GM12878 (cell line): ENCODE measurements around the gene NGFR. TPM values are rescaled to one million over a fixed set of nuclear protein-coding genes. Genes with fewer than 3 reads are reported as not detected.

Experiments used
- ATAC-seq: fragments of 200-7000 bp; cut with Tn5 transposase; 3 replicates; pipeline ENCODE4 v1.9.1; 2020; ENCODE audit warnings: mild to moderate bottlenecking, moderate library complexity
- BruUV-seq: library from RNA; stranded (reverse); fragments of 400-500 nt; replicated peaks from 2 replicates; lab custom pipeline; 2021; lab: Mats Ljungman, UMichigan
- CTCF ChIA-PET: fragments of 300-600 bp; sonication (Branson Sonifier 250); formaldehyde crosslinking; extraction: SDS; loops from one replicate; lab custom pipeline; 2021; ENCODE audit warnings: inconsistent platforms; lab: Yijun Ruan, JAX
- POLR2A ChIA-PET: fragments of 350-600 bp; formaldehyde crosslinking; extraction: SDS; loops from one replicate; lab custom pipeline; 2021; ENCODE audit warnings: inconsistent platforms; lab: Charles Lee
- RAD21 ChIA-PET: fragments of 300-600 bp; sonication (Branson Sonifier 250); formaldehyde crosslinking; loops from one replicate; lab custom pipeline; 2023; ENCODE audit warnings: antibody characterized with exemption; ENCODE audit not compliant: unreplicated experiment; lab: Charles Lee
- SMC1A ChIA-PET: fragments of 300-600 bp; sonication (Branson Sonifier 250); formaldehyde crosslinking; loops from one replicate; lab custom pipeline; 2023; ENCODE audit not compliant: unreplicated experiment, uncharacterized antibody; lab: Charles Lee
- DNase-seq: peaks from one replicate; pipeline ENCODE4 v3.0.0-alpha.2; 2011; ENCODE audit warnings: low read depth, low spot score
- FAIRE-seq: peaks from 3 replicates; lab custom pipeline; 2011; peaks lifted over from hg19 to GRCh38; lab: Jason Lieb, UNC
- H2AFZ ChIP-seq: 2 replicates; pipeline ENCODE4 v1.6.0; 2011; ENCODE audit warnings: low read depth, low read length, control low read depth; ENCODE audit not compliant: control insufficient read depth
- H3K27ac ChIP-seq: 2 replicates; pipeline ENCODE4 v1.5.1; 2011; ENCODE audit warnings: control low read depth; ENCODE audit not compliant: control insufficient read depth, insufficient read depth
- H3K27me3 ChIP-seq, 2 experiments: replicated peaks in 1 of 2; 2 replicates each; pipeline versions ENCODE4 v1.6.0 to v1.6.1; 2011; ENCODE audit warnings: low read length in 1 of 2; ENCODE audit not compliant: control insufficient read depth in 2 of 2, insufficient read depth in 2 of 2
- H3K36me3 ChIP-seq, 2 experiments: 2 replicates each; pipeline ENCODE4 v1.5.1; 2011; ENCODE audit warnings: low read length in 1 of 2; ENCODE audit not compliant: control insufficient read depth in 2 of 2, insufficient read depth in 2 of 2
- H3K4me1 ChIP-seq: 2 replicates; pipeline ENCODE4 v1.6.1; 2011; ENCODE audit warnings: mild to moderate bottlenecking, low read length, moderate library complexity, mixed read lengths; ENCODE audit not compliant: control insufficient read depth, insufficient read depth
- H3K4me2 ChIP-seq: 2 replicates; pipeline ENCODE4 v1.6.0; 2011; ENCODE audit warnings: control low read depth; ENCODE audit not compliant: control insufficient read depth, insufficient read depth
- H3K4me3 ChIP-seq: fragments of 200-600 bp; sonication (generic); 2 replicates; pipeline ENCODE4 v1.5.1; 2016
- H3K79me2 ChIP-seq: 2 replicates; pipeline ENCODE4 v1.6.0; 2011; ENCODE audit warnings: low read length; ENCODE audit not compliant: control insufficient read depth, insufficient read depth
- H3K9ac ChIP-seq: 2 replicates; pipeline ENCODE4 v1.8.0; 2011; ENCODE audit warnings: low read length, control low read depth, mixed read lengths; ENCODE audit not compliant: control insufficient read depth, insufficient read depth
- H3K9me3 ChIP-seq: replicated peaks from 3 replicates; pipeline ENCODE4 v1.5.1; 2011; ENCODE audit warnings: mild to moderate bottlenecking, low read length; ENCODE audit not compliant: control insufficient read depth, insufficient read depth
- H4K20me1 ChIP-seq: 2 replicates; pipeline ENCODE4 v1.6.0; 2011; ENCODE audit not compliant: control insufficient read depth, insufficient read depth
- ATF7 ChIP-seq: fragments of 450-650 bp; IDR thresholded peaks from 2 replicates; pipeline ENCODE4 v1.6.1; 2016; ENCODE audit warnings: low read depth, mild to moderate bottlenecking
- KDM1A ChIP-seq: fragments of 200-600 bp; sonication (generic); IDR thresholded peaks from 2 replicates; pipeline ENCODE4 v1.6.1; 2016; ENCODE audit warnings: borderline replicate concordance
- NFYB ChIP-seq: IDR thresholded peaks from 2 replicates; pipeline ENCODE4 v1.6.1; 2011; ENCODE audit warnings: low read depth, mild to moderate bottlenecking, low read length, improper control_type of control experiment, moderate library complexity; ENCODE audit not compliant: insufficient read depth
- SPI1 ChIP-seq: IDR thresholded peaks from 2 replicates; pipeline ENCODE4 v1.6.1; 2011; ENCODE audit warnings: low read depth, mild to moderate bottlenecking, low read length, moderate library complexity, borderline replicate concordance; ENCODE audit not compliant: insufficient read depth
- ZNF207 ChIP-seq: fragments of 450-650 bp; IDR thresholded peaks from 2 replicates; pipeline ENCODE4 v1.6.1; 2014; ENCODE audit warnings: antibody characterized with exemption, mild to moderate bottlenecking, borderline replicate concordance
- WGBS: methylation state at CpG from one replicate; pipeline ENCODE4 v1.1.6; 2016; ENCODE audit warnings: low lambda C conversion rate; ENCODE audit not compliant: insufficient replicate concordance, insufficient coverage; ENCODE audit errors: missing lambda C conversion rate; 5-methylcytosine and 5-hydroxymethylcytosine counted together
- in situ Hi-C: fragments of 300-500 bp; cut with MboI; formaldehyde crosslinking; loops from 9 replicates; pipeline ENCODE4 v1.14.3; 2018; ENCODE audit warnings: mixed read lengths
- intact Hi-C: fragments of 100-400 bp; cut with micrococcal nuclease; formaldehyde crosslinking; loops from one replicate; pipeline ENCODE4 v1.14.2; 2022; ENCODE audit not compliant: unreplicated experiment
- polyA plus RNA-seq, 11 experiments: library from polyadenylated mRNA; depleted of rRNA in 4 of 11; unstranded in 6 of 11; stranded (reverse) in 5 of 11; fragments of >200 nt; fragmentation: Nextera tagmentation in 4 of 11; fragmentation: Illumina TruSeq in 1 of 11; extraction: Ambion mirVana in 4 of 11; extraction: Trizol in 1 of 11; gene quantifications; 1 replicate in 1 of 11; 2 replicates in 10 of 11; pipeline versions ENCODE4 v1.2.1 to v1.2.3, GENCODE V29; 2011 to 2016; ENCODE audit warnings: inconsistent platforms in 2 of 11, missing spikeins in 2 of 11, low read depth in 1 of 11
- total RNA-seq, 4 experiments: library from RNA; depleted of rRNA in 3 of 4; stranded (reverse); fragments of >200 nt in 3 of 4; fragmentation: Illumina TruSeq in 1 of 4; extraction: Trizol in 1 of 4; gene quantifications; 2 replicates each; pipeline versions ENCODE4 v1.2.1 to v1.2.3, GENCODE V29; 2013 to 2021
- TF ChIP-seq, protein P1 (sequence below): IDR thresholded peaks from 2 replicates; pipeline ENCODE4 v1.6.1; 2012; ENCODE audit warnings: low read length, inconsistent platforms
- TF ChIP-seq, protein P2 (sequence below): fragments of 450-650 bp; IDR thresholded peaks from 2 replicates; pipeline ENCODE4 v1.6.1; 2014; ENCODE audit warnings: mild to moderate bottlenecking

NGFR gene
- total and polyA plus RNA-seq, 10 of the 15 experiments (the other 5 are each of a cell fraction or from before 2014, with no cell fraction given) = 0.05 to 0.28 (median 0.08) TPM; not detected in 1

DNA sequence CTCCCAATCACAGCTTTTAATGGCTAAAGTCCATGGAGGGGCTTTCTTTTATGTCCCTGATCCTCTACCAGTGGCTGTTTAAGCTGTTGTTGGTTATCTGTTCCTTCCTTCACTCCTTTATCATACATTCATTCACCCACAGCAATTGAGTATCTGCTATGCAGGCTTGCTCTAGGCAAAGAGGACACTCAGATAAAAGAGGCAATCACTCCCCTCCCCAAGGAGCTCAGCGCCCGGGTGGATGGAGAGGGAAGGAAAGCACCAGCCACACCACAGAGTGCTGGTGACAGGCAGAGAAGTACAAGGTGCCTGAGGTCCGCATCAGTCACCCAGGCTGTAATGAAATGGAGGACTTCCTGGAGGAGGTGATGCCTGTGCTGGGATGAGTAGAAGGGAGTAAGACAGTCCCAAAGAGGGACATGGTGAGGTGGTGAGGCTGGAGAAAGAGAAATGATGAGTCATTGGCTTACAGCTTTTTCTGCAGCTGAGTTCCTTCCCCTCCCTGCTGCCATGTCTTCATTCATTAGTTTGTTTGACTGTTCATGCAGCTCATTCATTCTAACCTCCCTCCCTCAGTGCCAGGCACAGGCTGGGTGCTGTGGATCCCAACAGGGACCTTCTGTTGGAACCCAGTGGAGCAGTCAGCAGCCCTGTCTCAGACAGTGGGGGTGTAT, 12.8 kb upstream of the NGFR start (continued):
- TF ChIP-seq ZNF207 = no peak

DNA sequence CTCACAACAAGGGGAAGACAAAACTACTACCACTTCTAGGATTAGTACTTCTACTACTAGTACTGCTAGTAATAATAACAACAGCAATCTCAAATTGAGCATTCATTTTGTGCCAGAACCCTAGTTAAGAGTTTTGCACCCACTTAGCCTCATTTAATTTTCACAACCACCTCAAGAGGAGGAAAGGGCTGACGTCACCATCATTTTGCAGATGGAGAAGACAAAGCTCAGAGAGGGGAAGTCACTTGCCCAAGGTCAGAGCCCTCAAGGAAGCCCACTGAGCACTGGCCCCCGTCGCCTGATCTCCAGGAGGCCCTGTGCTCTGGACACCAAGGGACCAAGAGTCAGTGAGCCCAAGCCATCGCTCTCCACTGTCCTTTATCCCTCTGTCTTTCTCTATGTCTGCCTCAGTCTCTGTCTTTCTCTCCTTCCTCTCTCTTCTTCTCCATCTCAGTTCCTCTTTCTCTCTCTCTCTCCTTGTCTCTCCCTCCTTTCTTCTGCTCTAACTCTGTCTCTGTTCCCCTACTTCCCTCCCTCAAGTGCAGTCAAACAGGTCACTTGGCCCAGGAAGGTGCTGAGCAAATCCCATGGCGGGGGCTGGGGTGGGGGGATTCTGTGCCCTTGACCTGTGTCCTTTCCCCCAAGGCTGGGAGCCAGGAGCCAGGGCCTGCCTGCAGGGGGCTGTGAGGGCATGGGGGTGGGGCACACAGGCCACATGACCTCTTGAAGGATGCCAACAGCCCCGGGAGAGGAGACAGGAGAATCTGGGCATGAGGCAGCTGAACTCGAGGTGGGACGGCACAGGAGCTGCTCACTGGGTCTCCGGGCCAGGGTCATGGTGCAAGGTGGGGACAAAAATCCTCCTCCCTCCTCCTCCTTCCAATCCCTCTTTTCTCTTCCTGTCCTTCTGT, 11.2 kb upstream of the NGFR start:
- H3K9me3 ChIP-seq = no peaks in the 10 kb centered on the region
- H3K36me3 ChIP-seq = no peaks in the 10 kb centered on the region
- no peak overlapping the region for H3K9ac ChIP-seq
- H3K27ac ChIP-seq = no peak overlapping the region
- ATAC-seq (no peak), FAIRE-seq (no peak), DNase-seq (no peak)
- ChIA-PET POLR2A (no interaction called here), RAD21 (no interaction called here), CTCF (no interaction called here), SMC1A (interaction anchor here (0.6 kb wide), 1 partner anchor 33 kb away, joined by 4 read pairs; no protein-coding TSS in a partner anchor)
- no TSS peak for BruUV-seq
- H3K4me2 ChIP-seq = no peak overlapping the region
- H3K4me3 ChIP-seq = no peak overlapping the region
- peaks cover 5 to 15% of the 10 kb centered on the region in 2 experiments for H3K27me3 ChIP-seq
- H3K79me2 ChIP-seq = no peaks in the 10 kb centered on the region
- WGBS = 30% methylated on average over 9 of the region's 9 CpGs
- in situ Hi-C loops (no loop called here), intact Hi-C loops (no loop called here)
- peaks cover 7% of the 10 kb centered on the region; the same call in 1 of the 2 replicates for H3K4me1 ChIP-seq
- no peak for TF ChIP-seq KDM1A
- TF ChIP-seq, protein P1, sequence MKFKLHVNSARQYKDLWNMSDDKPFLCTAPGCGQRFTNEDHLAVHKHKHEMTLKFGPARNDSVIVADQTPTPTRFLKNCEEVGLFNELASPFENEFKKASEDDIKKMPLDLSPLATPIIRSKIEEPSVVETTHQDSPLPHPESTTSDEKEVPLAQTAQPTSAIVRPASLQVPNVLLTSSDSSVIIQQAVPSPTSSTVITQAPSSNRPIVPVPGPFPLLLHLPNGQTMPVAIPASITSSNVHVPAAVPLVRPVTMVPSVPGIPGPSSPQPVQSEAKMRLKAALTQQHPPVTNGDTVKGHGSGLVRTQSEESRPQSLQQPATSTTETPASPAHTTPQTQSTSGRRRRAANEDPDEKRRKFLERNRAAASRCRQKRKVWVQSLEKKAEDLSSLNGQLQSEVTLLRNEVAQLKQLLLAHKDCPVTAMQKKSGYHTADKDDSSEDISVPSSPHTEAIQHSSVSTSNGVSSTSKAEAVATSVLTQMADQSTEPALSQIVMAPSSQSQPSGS = no peak
- TF ChIP-seq, protein P2, sequence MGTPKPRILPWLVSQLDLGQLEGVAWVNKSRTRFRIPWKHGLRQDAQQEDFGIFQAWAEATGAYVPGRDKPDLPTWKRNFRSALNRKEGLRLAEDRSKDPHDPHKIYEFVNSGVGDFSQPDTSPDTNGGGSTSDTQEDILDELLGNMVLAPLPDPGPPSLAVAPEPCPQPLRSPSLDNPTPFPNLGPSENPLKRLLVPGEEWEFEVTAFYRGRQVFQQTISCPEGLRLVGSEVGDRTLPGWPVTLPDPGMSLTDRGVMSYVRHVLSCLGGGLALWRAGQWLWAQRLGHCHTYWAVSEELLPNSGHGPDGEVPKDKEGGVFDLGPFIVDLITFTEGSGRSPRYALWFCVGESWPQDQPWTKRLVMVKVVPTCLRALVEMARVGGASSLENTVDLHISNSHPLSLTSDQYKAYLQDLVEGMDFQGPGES = no peak
- no peak for TF ChIP-seq NFYB
- TF ChIP-seq SPI1 = peak; percentile 35; the same call in 1 of the 2 replicates
- peak; percentile 41; the same call in 1 of the 2 replicates for TF ChIP-seq ATF7
- H4K20me1 ChIP-seq = no peaks in the 10 kb centered on the region
- H2AFZ ChIP-seq = no peak overlapping the region
